Measurements from ENCODE around the gene CAMK2N1. TPM values are rescaled to one million over a fixed set of nuclear protein-coding genes. Genes with fewer than 3 reads are reported as not detected.

Gene CAMK2N1
- total and polyA plus RNA-seq, 4 donors: 12.3 to 15.1 (median 13.9) TPM

Other genes with a start within 250 kb of the CAMK2N1 start
- not detected for gene VWA5B1, start 195.3 kb downstream of the CAMK2N1 start, total RNA-seq
- not detected for gene VWA5B1, start 195.3 kb downstream of the CAMK2N1 start, polyA plus RNA-seq
- gene MUL1, start 21.9 kb upstream of the CAMK2N1 start, total RNA-seq: 10 to 100 TPM in 1 of 2 donors, 1 to 10 TPM in 1; 9.5 to 17.1 TPM
- 10 to 100 TPM; 16.6 to 19.4 TPM for gene MUL1, start 21.9 kb upstream of the CAMK2N1 start, polyA plus RNA-seq
- gene FAM43B, start 66.4 kb upstream of the CAMK2N1 start, total RNA-seq: under 1 TPM; 0.08 to 0.09 TPM
- gene FAM43B, start 66.4 kb upstream of the CAMK2N1 start, polyA plus RNA-seq: under 1 TPM; 0.06 TPM
- 1 to 10 TPM in 1 of 2 donors, under 1 TPM in 1; 0.42 to 8.1 TPM for gene CDA, start 102.9 kb upstream of the CAMK2N1 start, total RNA-seq
- 10 to 100 TPM; 25.6 to 38.9 TPM for gene CDA, start 102.9 kb upstream of the CAMK2N1 start, polyA plus RNA-seq
- 10 to 100 TPM; 55.9 to 68.5 TPM for gene PINK1, start 147.2 kb upstream of the CAMK2N1 start, total RNA-seq
- 100 to 1,000 TPM in 1 of 2 donors, 10 to 100 TPM in 1; 52.7 to 118 TPM for gene PINK1, start 147.2 kb upstream of the CAMK2N1 start, polyA plus RNA-seq
- gene DDOST, start 175.2 kb upstream of the CAMK2N1 start, total RNA-seq: 100 to 1,000 TPM; 152 to 176 TPM
- 100 to 1,000 TPM in 1 of 2 donors, 10 to 100 TPM in 1; 70.2 to 193 TPM for gene DDOST, start 175.2 kb upstream of the CAMK2N1 start, polyA plus RNA-seq
- gene KIF17, start 231.8 kb upstream of the CAMK2N1 start, total RNA-seq: 1 to 10 TPM; 1.7 to 2.7 TPM
- 1 to 10 TPM; 1.0 to 2.4 TPM for gene KIF17, start 231.8 kb upstream of the CAMK2N1 start, polyA plus RNA-seq
- gene SH2D5, start 246.5 kb upstream of the CAMK2N1 start, total RNA-seq: under 1 TPM in 1 of 2 donors, not detected in 1; 0.05 TPM
- gene SH2D5, start 246.5 kb upstream of the CAMK2N1 start, polyA plus RNA-seq: not detected